Erythroblast (primary cell): ENCODE data around the gene KIF18A.

Experiments used
- GATA1 ChIP-seq: IDR thresholded peaks from 2 replicates; pipeline ENCODE4 v1.6.1; 2011; ENCODE audit warnings: low read depth, mild to moderate bottlenecking, control low read depth, low read length, moderate library complexity
- POLR2A ChIP-seq: IDR thresholded peaks from 2 replicates; pipeline ENCODE4 v1.6.1; 2011; ENCODE audit warnings: mild to moderate bottlenecking, low read length

DNA sequence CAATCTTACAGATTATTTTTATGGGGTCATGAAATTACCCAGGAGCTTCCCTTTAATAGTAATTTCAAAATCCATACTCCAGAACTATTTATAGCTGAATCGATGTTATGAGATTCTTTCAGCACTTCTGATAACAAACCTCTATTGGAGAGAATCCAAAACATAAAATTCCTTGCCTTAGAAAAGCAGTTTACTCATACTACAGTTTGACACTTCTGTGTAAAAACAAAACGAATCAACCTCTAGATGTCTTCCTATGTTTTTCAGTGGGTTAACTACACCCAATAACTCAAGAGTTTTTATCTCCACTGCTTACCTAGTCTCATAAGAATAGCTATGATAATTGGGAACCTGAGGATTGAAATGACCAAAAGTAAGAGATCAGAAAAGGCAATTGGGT lies 35.6 kb downstream of the KIF18A start:
- TF ChIP-seq POLR2A (no peak), GATA1 (no peak)
